Posterior vena cava (tissue), 2 donors: ENCODE results near the gene KICS2. TPM values are rescaled to one million over a fixed set of nuclear protein-coding genes. Genes with fewer than 3 reads are reported as not detected.
"Not testable (repeated sequence)": the region's sequence is repeated elsewhere in the genome, so short reads cannot be mapped to it uniquely, and the experiment has no call there.

Experiments
- DNase-seq: peaks from one replicate; pipeline ENCODE4 v3.0.0-alpha.2; 2020; ENCODE audit warnings: low spot score
- intact Hi-C, 2 donors: fragments of 100-400 bp; cut with DNase I; formaldehyde crosslinking; loops; one replicate each; pipeline versions ENCODE4 v1.14.1 to v1.14.2; 2022 to 2023
- total RNA-seq, 2 donors: library from RNA; stranded (reverse); fragmentation: NEBNext Ultra II Directional; extraction: Animal tissue kit (Norgen Biotek cat#: 25700); gene quantifications; one replicate each; pipeline ENCODE4 v1.2.1, GENCODE V29; 2021
- donor health status: DM: yes; HTN: yes; CAD: no.
- donor health status: DM: yes; HTN: yes; CAD: no.

Gene KICS2
- total RNA-seq, 2 donors from 2014 or later = 5.5 to 6.0 TPM

GRCh38 chr12:64219145-64219544 is 3.0 kb downstream of the KICS2 start:
- intact Hi-C loops = no loop called here
- DNase-seq = no peak

- intact Hi-C loops = no loop called here
Observed at GRCh38 chr12:64218597-64218996, 3.5 kb downstream of the KICS2 start.

GRCh38 chr12:64217643-64218042 is 4.5 kb downstream of the KICS2 start:
- DNase-seq, intact Hi-C loops: not testable (repeated sequence)

More at GRCh38 chr12:64218597-64218996, 3.5 kb downstream of the KICS2 start:
- DNase-seq = no peak

GRCh38 chr12:64216239-64216638 is 5.9 kb downstream of the KICS2 start:
- intact Hi-C loops = no loop called here
- DNase-seq = no peak

- DNase-seq = no peak
- intact Hi-C loops = no loop called here
Observed at GRCh38 chr12:64212119-64212746, 9.9 kb downstream of the KICS2 start.

- DNase-seq = no peak
- intact Hi-C loops = no loop called here
Observed at GRCh38 chr12:64207453-64207852, 14.6 kb downstream of the KICS2 start.

- no peak for DNase-seq
- intact Hi-C loops = no loop called here
Observed at GRCh38 chr12:64205542-64205941, 16.6 kb downstream of the KICS2 start.

- DNase-seq = no peak
- intact Hi-C loops = no loop called here
Observed at GRCh38 chr12:64203775-64204174, 18.3 kb downstream of the KICS2 start.

GRCh38 chr12:64203036-64203435 is 19.1 kb downstream of the KICS2 start:
- intact Hi-C loops = no loop called here
- no peak for DNase-seq

GRCh38 chr12:64195841-64196240 is 26.3 kb downstream of the KICS2 start:
- intact Hi-C loops, DNase-seq: not testable (repeated sequence)

- intact Hi-C loops = no loop called here
Observed at GRCh38 chr12:64194333-64195149, 27.6 kb downstream of the KICS2 start.

GRCh38 chr12:64193931-64194330 is 28.2 kb downstream of the KICS2 start:
- intact Hi-C loops = no loop called here
- no peak for DNase-seq

More at GRCh38 chr12:64194333-64195149, 27.6 kb downstream of the KICS2 start:
- DNase-seq = no peak

- intact Hi-C loops = no loop called here
- no peak for DNase-seq
Observed at GRCh38 chr12:64192644-64193444, 29.3 kb downstream of the KICS2 start.

- intact Hi-C loops = no loop called here
- no peak for DNase-seq
Observed at GRCh38 chr12:64190140-64190539, 32.0 kb downstream of the KICS2 start.

- intact Hi-C loops = no loop called here
- no peak for DNase-seq
Observed at GRCh38 chr12:64189530-64189929, 32.6 kb downstream of the KICS2 start.

GRCh38 chr12:64187794-64188193 is 34.3 kb downstream of the KICS2 start:
- intact Hi-C loops = no loop called here
- no peak for DNase-seq

- intact Hi-C loops = no loop called here
- no peak for DNase-seq
Observed at GRCh38 chr12:64187370-64187769, 34.7 kb downstream of the KICS2 start.

GRCh38 chr12:64186789-64187188 is 35.3 kb downstream of the KICS2 start:
- no peak for DNase-seq
- intact Hi-C loops = no loop called here

GRCh38 chr12:64184216-64184615 is 37.9 kb downstream of the KICS2 start:
- no peak for DNase-seq
- intact Hi-C loops = no loop called here
